WTC11 (cell line): ENCODE data around the gene NDST3. TPM values are rescaled to one million over a fixed set of nuclear protein-coding genes. Genes with fewer than 3 reads are reported as not detected.
A peak's percentile ranks its signal among the peaks of the same experiment; 100 is the strongest.

ENCODE experiments used
- ATAC-seq: fragments of 200-7000 bp; cut with Tn5 transposase; 2 replicates; pipeline ENCODE4 v1.10.0; 2021; ENCODE audit warnings: mild to moderate bottlenecking, moderate library complexity
- CTCF ChIA-PET: fragments of 300-600 bp; sonication (Branson Sonifier 250); formaldehyde crosslinking; loops from one replicate; lab custom pipeline; 2021; ENCODE audit warnings: antibody characterized with exemption; lab: Charles Lee
- POLR2A ChIA-PET: fragments of 350-600 bp; sonication (Branson Sonifier 250); formaldehyde crosslinking; loops from one replicate; lab custom pipeline; 2021; ENCODE audit warnings: antibody characterized with exemption; lab: Charles Lee
- DNase-seq: peaks from one replicate; pipeline ENCODE4 v3.0.0; 2021; ENCODE audit warnings: low spot score
- H3K27ac Mint-ChIP-seq: 2 replicates; pipeline ENCODE4 v1.8.0; 2021; ENCODE audit warnings: mixed read lengths
- H3K27me3 Mint-ChIP-seq: 2 replicates; pipeline ENCODE4 v1.8.0; 2021; ENCODE audit warnings: low read depth, mild to moderate bottlenecking, moderate library complexity, mixed read lengths
- H3K36me3 Mint-ChIP-seq: 2 replicates; pipeline ENCODE4 v1.8.0; 2021; ENCODE audit warnings: mixed read lengths
- H3K4me1 Mint-ChIP-seq: 2 replicates; pipeline ENCODE4 v1.8.0; 2022; ENCODE audit warnings: mixed read lengths
- H3K4me3 Mint-ChIP-seq: 2 replicates; pipeline ENCODE4 v1.8.0; 2021; ENCODE audit warnings: mild to moderate bottlenecking, moderate library complexity, mixed read lengths
- H3K9me3 Mint-ChIP-seq: 2 replicates; pipeline ENCODE4 v1.8.0; 2021; ENCODE audit warnings: mixed read lengths
- CREB1 ChIP-seq: sonication (generic); formaldehyde crosslinking; IDR thresholded peaks from 2 replicates; pipeline ENCODE4 v1.8.0; 2023; ENCODE audit warnings: mild to moderate bottlenecking, missing genetic modification reagents
- EMX1 ChIP-seq: fragments of 250-450 bp; sonication (Bioruptor Pico); IDR thresholded peaks from 2 replicates; pipeline ENCODE4 v1.8.0; 2021; ENCODE audit warnings: mild to moderate bottlenecking
- ETV6 ChIP-seq: sonication (generic); formaldehyde crosslinking; IDR thresholded peaks from 2 replicates; pipeline ENCODE4 v1.8.1; 2022; ENCODE audit warnings: mild to moderate bottlenecking, missing genetic modification reagents
- FOXJ3 ChIP-seq: sonication (generic); formaldehyde crosslinking; IDR thresholded peaks from 2 replicates; pipeline ENCODE4 v1.9.0; 2021; ENCODE audit warnings: missing genetic modification reagents, mild to moderate bottlenecking, borderline replicate concordance
- HMGA2 ChIP-seq: fragments of 250-450 bp; sonication (Bioruptor Pico); IDR thresholded peaks from 2 replicates; pipeline ENCODE4 v1.4.0; 2021; ENCODE audit warnings: mild to moderate bottlenecking, moderate library complexity
- IRF2 ChIP-seq: sonication (generic); formaldehyde crosslinking; IDR thresholded peaks from 2 replicates; pipeline ENCODE4 v1.8.0; 2022; ENCODE audit warnings: low read depth, missing genetic modification reagents, borderline replicate concordance
- SOX15 ChIP-seq: fragments of 250-450 bp; sonication (Bioruptor Pico); IDR thresholded peaks from 2 replicates; pipeline ENCODE4 v1.9.0; 2021; ENCODE audit warnings: mild to moderate bottlenecking
- SP1 ChIP-seq: sonication (generic); formaldehyde crosslinking; conservative IDR thresholded peaks from 2 replicates; pipeline ENCODE4 v1.8.1; 2022; ENCODE audit warnings: missing genetic modification reagents
- TCF7 ChIP-seq: sonication (generic); formaldehyde crosslinking; IDR thresholded peaks from 2 replicates; pipeline ENCODE4 v1.8.0; 2022; ENCODE audit warnings: mild to moderate bottlenecking, low read depth, missing genetic modification reagents, moderate library complexity
- TEAD1 ChIP-seq: sonication (generic); formaldehyde crosslinking; IDR thresholded peaks from 2 replicates; pipeline ENCODE4 v1.8.0; 2022; ENCODE audit warnings: mild to moderate bottlenecking, missing genetic modification reagents
- TEAD4 ChIP-seq: sonication (generic); formaldehyde crosslinking; IDR thresholded peaks from 2 replicates; pipeline ENCODE4 v1.8.0; 2022; ENCODE audit warnings: mild to moderate bottlenecking, missing genetic modification reagents
- ZNF121 ChIP-seq: sonication (generic); formaldehyde crosslinking; IDR thresholded peaks from 2 replicates; pipeline ENCODE4 v1.8.0; 2023; ENCODE audit warnings: missing genetic modification reagents
- ZNF138 ChIP-seq: sonication (generic); formaldehyde crosslinking; conservative IDR thresholded peaks from 2 replicates; pipeline ENCODE4 v1.8.1; 2022; ENCODE audit warnings: mild to moderate bottlenecking, moderate library complexity, missing genetic modification reagents
- total RNA-seq: library from RNA; stranded (reverse); gene quantifications from 3 replicates; pipeline ENCODE4 v1.2.3, GENCODE V29; 2021
- TF ChIP-seq, protein P1 (sequence below): sonication (generic); formaldehyde crosslinking; IDR thresholded peaks from 2 replicates; pipeline ENCODE4 v1.8.1; 2022; ENCODE audit warnings: mild to moderate bottlenecking, moderate library complexity, missing genetic modification reagents
- TF ChIP-seq, protein P2 (sequence below): fragments of 250-450 bp; sonication (Bioruptor Pico); IDR thresholded peaks from 2 replicates; pipeline ENCODE4 v1.9.0; 2021; ENCODE audit warnings: moderate library complexity, mild to moderate bottlenecking, inconsistent platforms, borderline replicate concordance
- TF ChIP-seq, protein P3 (sequence below): sonication (generic); formaldehyde crosslinking; IDR thresholded peaks from 2 replicates; pipeline ENCODE4 v1.8.1; 2023; ENCODE audit warnings: mild to moderate bottlenecking, missing genetic modification reagents, moderate library complexity
- TF ChIP-seq, protein P4 (sequence below): sonication (generic); formaldehyde crosslinking; IDR thresholded peaks from 2 replicates; pipeline ENCODE4 v1.8.1; 2023; ENCODE audit warnings: mild to moderate bottlenecking, moderate library complexity, missing genetic modification reagents
- TF ChIP-seq, protein P5 (sequence below): sonication (generic); formaldehyde crosslinking; IDR thresholded peaks from 2 replicates; pipeline ENCODE4 v1.8.0; 2023; ENCODE audit warnings: mild to moderate bottlenecking, missing genetic modification reagents
- TF ChIP-seq, protein P6 (sequence below): fragments of 200-600 bp; IDR thresholded peaks from 2 replicates; pipeline ENCODE4 v1.8.0; 2022; ENCODE audit warnings: antibody characterized with exemption
- TF ChIP-seq, protein P7 (sequence below): sonication (generic); formaldehyde crosslinking; IDR thresholded peaks from 2 replicates; pipeline ENCODE4 v1.8.0; 2022; ENCODE audit warnings: mild to moderate bottlenecking, missing genetic modification reagents

The NDST3 gene
- total RNA-seq, 1 experiment from 2014 or later, result 0.37 TPM

DNA sequence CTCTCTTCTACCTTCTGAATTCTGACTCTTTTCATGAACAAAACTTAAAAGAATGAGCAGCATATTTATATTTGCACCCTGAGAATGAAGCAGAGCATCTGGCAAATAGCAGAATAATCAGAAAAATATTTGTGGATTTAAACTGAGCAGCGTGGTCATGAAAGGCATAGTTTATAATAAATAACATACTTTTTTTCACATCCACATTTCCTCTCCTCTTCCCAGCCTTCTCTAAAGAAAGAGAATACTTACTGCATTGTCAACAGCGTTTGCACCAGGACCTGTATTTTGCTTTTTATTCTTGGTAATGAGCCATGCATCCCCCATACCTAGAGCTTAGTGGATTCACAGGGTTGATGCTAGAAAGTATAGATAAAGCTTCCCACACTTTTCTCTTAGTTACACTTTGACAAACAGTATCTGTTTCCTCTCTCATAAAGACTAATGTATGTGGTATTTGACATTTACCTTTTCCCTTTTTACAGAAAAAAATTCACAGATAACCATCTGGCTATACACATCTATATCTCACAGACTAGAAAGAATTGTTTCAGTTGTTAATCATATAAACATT is 187.0 kb downstream of the NDST3 start:
- DNase-seq (no peak), ATAC-seq (no peak)
- H3K27ac Mint-ChIP-seq, result no peak overlapping the region
- POLR2A ChIA-PET, result no interaction called here
- no peak overlapping the region for H3K4me3 Mint-ChIP-seq
- CTCF ChIA-PET, result interaction anchor here (0.6 kb wide), 1 partner anchor 163 kb away, joined by 3 read pairs; no protein-coding TSS in a partner anchor
- no peak for TF ChIP-seq ZNF121 (CRISPR knock-in tag)
- TF ChIP-seq HMGA2 (CRISPR knock-in tag), result no peak
- no peak for TF ChIP-seq TCF7 (CRISPR knock-in tag)
- TF ChIP-seq SOX15 (CRISPR knock-in tag), result no peak
- TF ChIP-seq, protein P1, sequence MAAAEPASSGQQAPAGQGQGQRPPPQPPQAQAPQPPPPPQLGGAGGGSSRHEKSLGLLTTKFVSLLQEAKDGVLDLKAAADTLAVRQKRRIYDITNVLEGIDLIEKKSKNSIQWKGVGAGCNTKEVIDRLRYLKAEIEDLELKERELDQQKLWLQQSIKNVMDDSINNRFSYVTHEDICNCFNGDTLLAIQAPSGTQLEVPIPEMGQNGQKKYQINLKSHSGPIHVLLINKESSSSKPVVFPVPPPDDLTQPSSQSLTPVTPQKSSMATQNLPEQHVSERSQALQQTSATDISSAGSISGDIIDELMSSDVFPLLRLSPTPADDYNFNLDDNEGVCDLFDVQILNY, result no peak
- TF ChIP-seq, protein P2, sequence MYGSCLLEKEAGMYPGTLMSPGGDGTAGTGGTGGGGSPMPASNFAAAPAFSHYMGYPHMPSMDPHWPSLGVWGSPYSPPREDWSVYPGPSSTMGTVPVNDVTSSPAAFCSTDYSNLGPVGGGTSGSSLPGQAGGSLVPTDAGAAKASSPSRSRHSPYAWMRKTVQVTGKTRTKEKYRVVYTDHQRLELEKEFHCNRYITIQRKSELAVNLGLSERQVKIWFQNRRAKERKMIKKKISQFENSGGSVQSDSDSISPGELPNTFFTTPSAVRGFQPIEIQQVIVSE (CRISPR knock-in tag), result no peak
- TF ChIP-seq, protein P3, sequence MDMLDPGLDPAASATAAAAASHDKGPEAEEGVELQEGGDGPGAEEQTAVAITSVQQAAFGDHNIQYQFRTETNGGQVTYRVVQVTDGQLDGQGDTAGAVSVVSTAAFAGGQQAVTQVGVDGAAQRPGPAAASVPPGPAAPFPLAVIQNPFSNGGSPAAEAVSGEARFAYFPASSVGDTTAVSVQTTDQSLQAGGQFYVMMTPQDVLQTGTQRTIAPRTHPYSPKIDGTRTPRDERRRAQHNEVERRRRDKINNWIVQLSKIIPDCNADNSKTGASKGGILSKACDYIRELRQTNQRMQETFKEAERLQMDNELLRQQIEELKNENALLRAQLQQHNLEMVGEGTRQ (CRISPR knock-in tag), result no peak
- TF ChIP-seq IRF2 (CRISPR knock-in tag), result no peak
- no peak for TF ChIP-seq ETV6 (CRISPR knock-in tag)
- TF ChIP-seq SP1, result no peak
- TF ChIP-seq EMX1 (CRISPR knock-in tag), result no peak
- no peak for TF ChIP-seq TEAD1
- no peak for TF ChIP-seq CREB1 (CRISPR knock-in tag)
- TF ChIP-seq, protein P4, sequence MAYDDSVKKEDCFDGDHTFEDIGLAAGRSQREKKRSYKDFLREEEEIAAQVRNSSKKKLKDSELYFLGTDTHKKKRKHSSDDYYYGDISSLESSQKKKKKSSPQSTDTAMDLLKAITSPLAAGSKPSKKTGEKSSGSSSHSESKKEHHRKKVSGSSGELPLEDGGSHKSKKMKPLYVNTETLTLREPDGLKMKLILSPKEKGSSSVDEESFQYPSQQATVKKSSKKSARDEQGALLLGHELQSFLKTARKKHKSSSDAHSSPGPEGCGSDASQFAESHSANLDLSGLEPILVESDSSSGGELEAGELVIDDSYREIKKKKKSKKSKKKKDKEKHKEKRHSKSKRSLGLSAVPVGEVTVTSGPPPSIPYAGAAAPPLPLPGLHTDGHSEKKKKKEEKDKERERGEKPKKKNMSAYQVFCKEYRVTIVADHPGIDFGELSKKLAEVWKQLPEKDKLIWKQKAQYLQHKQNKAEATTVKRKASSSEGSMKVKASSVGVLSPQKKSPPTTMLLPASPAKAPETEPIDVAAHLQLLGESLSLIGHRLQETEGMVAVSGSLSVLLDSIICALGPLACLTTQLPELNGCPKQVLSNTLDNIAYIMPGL (CRISPR knock-in tag), result no peak
- TF ChIP-seq, protein P5, sequence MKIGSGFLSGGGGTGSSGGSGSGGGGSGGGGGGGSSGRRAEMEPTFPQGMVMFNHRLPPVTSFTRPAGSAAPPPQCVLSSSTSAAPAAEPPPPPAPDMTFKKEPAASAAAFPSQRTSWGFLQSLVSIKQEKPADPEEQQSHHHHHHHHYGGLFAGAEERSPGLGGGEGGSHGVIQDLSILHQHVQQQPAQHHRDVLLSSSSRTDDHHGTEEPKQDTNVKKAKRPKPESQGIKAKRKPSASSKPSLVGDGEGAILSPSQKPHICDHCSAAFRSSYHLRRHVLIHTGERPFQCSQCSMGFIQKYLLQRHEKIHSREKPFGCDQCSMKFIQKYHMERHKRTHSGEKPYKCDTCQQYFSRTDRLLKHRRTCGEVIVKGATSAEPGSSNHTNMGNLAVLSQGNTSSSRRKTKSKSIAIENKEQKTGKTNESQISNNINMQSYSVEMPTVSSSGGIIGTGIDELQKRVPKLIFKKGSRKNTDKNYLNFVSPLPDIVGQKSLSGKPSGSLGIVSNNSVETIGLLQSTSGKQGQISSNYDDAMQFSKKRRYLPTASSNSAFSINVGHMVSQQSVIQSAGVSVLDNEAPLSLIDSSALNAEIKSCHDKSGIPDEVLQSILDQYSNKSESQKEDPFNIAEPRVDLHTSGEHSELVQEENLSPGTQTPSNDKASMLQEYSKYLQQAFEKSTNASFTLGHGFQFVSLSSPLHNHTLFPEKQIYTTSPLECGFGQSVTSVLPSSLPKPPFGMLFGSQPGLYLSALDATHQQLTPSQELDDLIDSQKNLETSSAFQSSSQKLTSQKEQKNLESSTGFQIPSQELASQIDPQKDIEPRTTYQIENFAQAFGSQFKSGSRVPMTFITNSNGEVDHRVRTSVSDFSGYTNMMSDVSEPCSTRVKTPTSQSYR (CRISPR knock-in tag), result no peak
- H3K4me1 Mint-ChIP-seq, result no peaks in the 10 kb centered on the region
- no peaks in the 10 kb centered on the region for H3K9me3 Mint-ChIP-seq
- no peaks in the 10 kb centered on the region for H3K36me3 Mint-ChIP-seq
- H3K27me3 Mint-ChIP-seq, result no peaks in the 10 kb centered on the region

DNA sequence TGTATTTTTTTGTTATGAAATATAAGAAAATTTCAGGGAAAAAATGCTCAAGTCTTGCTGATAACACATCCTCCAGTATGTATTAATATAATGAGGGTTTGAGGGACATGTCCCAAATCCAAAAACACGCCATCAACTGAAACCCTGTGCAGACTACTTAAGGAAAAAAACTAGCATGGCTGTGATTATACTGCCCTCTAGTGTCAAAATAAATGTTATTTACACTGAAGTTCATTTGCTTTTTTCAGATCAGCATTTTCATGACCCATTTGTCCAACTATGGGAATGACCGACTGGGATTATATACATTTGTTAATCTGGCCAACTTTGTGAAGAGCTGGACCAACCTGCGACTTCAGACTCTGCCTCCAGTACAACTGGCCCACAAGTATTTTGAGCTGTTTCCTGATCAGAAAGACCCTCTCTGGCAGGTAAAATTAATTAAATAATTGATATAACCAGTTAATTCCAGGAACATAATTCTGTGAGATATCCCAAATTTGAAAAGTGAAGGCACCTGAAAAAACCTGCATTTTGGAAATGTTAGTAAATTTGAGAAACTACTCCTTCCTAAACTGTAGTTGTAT is 190.1 kb downstream of the NDST3 start:
- DNase-seq (no peak), ATAC-seq (0 out of 2 replicates have a peak, but pooled peaks have one; percentile 52)
- Mint-ChIP-seq H3K27ac (no peak overlapping the region), H3K4me1 (no peaks in the 10 kb centered on the region), H3K9me3 (no peaks in the 10 kb centered on the region)
- POLR2A ChIA-PET, result no interaction called here
- TF ChIP-seq ZNF138 (CRISPR knock-in tag), result no peak
- no peak for TF ChIP-seq TEAD4
- no peak for TF ChIP-seq FOXJ3
- TF ChIP-seq, protein P6, sequence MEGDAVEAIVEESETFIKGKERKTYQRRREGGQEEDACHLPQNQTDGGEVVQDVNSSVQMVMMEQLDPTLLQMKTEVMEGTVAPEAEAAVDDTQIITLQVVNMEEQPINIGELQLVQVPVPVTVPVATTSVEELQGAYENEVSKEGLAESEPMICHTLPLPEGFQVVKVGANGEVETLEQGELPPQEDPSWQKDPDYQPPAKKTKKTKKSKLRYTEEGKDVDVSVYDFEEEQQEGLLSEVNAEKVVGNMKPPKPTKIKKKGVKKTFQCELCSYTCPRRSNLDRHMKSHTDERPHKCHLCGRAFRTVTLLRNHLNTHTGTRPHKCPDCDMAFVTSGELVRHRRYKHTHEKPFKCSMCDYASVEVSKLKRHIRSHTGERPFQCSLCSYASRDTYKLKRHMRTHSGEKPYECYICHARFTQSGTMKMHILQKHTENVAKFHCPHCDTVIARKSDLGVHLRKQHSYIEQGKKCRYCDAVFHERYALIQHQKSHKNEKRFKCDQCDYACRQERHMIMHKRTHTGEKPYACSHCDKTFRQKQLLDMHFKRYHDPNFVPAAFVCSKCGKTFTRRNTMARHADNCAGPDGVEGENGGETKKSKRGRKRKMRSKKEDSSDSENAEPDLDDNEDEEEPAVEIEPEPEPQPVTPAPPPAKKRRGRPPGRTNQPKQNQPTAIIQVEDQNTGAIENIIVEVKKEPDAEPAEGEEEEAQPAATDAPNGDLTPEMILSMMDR, result peak; percentile 52
- TF ChIP-seq, protein P7, sequence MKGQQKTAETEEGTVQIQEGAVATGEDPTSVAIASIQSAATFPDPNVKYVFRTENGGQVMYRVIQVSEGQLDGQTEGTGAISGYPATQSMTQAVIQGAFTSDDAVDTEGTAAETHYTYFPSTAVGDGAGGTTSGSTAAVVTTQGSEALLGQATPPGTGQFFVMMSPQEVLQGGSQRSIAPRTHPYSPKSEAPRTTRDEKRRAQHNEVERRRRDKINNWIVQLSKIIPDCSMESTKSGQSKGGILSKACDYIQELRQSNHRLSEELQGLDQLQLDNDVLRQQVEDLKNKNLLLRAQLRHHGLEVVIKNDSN (CRISPR knock-in tag), result no peak
- TF ChIP-seq, all 79 proteins: peak for 1
- no peaks in the 10 kb centered on the region for H3K36me3 Mint-ChIP-seq
- no peaks in the 10 kb centered on the region for H3K27me3 Mint-ChIP-seq
- H3K4me3 Mint-ChIP-seq, result no peak overlapping the region
- CTCF ChIA-PET, result interaction anchor here (1.1 kb wide), 1 partner anchor 153 kb away, joined by 3 read pairs; no protein-coding TSS in a partner anchor
